Measurements from ENCODE around the gene POLR3GL. TPM values are rescaled to one million over a fixed set of nuclear protein-coding genes. Genes with fewer than 3 reads are reported as not detected.
"Not testable (repeated sequence)": the region's sequence is repeated elsewhere in the genome, so short reads cannot be mapped to it uniquely, and the experiment has no call there.

POLR3GL gene
- total RNA-seq, 1 donor: 15.7 TPM

DNA sequence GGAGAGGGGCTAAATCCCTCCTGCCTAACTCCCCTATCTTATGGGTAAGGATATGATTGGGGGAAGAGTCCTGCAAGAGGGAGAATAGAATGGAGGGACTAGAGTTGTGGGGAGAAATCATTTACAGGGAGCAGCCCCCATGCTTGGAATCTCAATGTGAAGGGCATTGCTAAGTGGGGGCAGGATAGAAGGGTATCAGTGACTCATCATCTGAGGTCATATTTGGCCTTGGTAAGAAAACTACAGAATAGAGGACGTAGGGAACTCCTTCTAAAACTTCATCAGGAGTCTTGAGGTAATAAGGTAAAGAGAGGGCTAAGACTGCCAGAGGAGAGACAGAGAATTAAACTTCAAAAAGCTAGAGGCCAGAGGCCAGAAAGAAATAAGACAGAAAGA lies 56.6 kb downstream of the POLR3GL start:
- TF ChIP-seq, protein P1, sequence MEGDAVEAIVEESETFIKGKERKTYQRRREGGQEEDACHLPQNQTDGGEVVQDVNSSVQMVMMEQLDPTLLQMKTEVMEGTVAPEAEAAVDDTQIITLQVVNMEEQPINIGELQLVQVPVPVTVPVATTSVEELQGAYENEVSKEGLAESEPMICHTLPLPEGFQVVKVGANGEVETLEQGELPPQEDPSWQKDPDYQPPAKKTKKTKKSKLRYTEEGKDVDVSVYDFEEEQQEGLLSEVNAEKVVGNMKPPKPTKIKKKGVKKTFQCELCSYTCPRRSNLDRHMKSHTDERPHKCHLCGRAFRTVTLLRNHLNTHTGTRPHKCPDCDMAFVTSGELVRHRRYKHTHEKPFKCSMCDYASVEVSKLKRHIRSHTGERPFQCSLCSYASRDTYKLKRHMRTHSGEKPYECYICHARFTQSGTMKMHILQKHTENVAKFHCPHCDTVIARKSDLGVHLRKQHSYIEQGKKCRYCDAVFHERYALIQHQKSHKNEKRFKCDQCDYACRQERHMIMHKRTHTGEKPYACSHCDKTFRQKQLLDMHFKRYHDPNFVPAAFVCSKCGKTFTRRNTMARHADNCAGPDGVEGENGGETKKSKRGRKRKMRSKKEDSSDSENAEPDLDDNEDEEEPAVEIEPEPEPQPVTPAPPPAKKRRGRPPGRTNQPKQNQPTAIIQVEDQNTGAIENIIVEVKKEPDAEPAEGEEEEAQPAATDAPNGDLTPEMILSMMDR (IDR thresholded peaks at IDR 0.05; ENCODE audit: insufficient read depth, low read length): no peak
- no peak for DNase-seq (ENCODE audit: low read depth)
- H3K4me3 ChIP-seq (ENCODE audit: low read depth, low read length): no peak overlapping the region

DNA sequence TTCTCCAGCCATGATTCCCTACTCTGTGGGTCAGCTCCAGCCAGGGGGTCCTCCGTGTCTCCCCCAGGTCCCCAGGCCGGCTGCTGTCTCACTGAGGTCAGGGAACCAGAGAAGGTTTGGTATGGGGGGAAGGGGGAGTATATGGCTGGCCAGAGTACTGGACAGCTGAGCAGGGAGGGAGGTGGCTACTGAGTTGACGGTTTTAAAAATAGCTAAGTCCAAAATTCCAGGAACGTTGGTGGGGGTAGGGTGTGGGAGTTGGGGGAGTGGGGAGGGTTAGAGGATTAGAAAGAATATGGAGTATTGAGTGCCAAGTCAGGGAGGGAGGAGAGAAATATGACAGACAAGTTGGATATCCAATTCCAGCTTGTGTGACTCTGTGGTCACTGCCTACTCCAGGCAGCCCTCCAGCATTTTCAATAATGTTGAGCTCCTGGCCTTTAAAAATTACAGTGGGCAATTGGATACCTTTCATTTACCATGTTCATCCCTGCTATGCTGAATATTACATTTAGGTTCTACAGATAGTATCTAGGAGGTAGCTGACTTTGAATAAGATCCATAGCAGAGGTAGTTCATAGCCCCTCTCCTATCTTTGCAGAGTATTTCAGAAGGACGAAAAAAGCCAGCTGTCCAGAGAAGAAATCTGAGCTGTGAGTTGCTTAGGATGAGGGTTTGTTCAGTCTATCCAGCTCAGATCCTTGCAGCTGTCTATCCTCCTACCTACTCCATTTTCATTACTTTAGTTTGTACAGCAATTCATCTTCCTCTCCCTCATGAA lies 57.3 kb downstream of the POLR3GL start, which contains the start of gene HJV:
TSS of gene HJV (minus strand) at position 114 of the 781 bp plus-strand sequence. CDS start 1,504 bp downstream, outside the sequence.
- TF ChIP-seq, protein P1 (IDR thresholded peaks at IDR 0.05; ENCODE audit: insufficient read depth, low read length): no peak
- no peak within 1 kb of the TSS for H3K4me3 ChIP-seq (ENCODE audit: low read depth, low read length)
- DNase-seq (ENCODE audit: low read depth): no peak

DNA sequence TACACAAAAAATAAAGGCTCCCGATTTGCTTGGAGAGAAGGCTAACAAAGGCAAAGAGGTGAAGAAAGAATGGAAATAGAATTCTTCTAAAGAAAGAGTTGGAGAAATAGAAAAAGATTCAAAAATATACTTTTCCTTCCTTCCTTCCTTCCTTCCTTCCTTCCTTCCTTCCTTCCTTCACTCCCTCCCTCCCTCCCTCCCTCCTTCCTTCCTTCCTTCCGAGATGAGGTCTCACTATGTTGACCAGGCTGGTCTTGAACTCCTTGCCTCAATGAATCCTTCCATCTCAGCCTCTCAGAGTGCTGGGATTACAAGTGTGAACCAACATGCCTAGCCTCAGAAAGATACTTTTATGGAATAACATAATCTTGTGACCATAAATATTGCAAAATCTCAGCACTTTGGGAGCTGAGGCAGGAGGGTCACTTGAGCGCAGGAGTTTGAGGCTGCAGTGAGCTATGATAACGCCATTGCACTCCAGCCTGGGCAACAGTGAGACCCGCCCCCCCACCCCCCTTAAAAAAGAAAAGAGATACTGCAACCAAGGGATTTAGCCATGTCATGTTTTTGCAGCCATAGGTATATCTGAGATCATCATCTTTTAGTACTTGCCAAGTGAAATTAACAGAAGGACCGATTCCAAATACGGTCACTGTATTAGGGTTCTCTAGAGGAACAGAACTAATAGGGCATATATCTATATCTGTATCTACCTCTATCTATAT lies 58.1 kb downstream of the POLR3GL start:
- DNase-seq (ENCODE audit: low read depth): no peak
- TF ChIP-seq, protein P1 (IDR thresholded peaks at IDR 0.05; ENCODE audit: insufficient read depth, low read length): no peak
- no peak overlapping the region for H3K4me3 ChIP-seq (ENCODE audit: low read depth, low read length)

DNA sequence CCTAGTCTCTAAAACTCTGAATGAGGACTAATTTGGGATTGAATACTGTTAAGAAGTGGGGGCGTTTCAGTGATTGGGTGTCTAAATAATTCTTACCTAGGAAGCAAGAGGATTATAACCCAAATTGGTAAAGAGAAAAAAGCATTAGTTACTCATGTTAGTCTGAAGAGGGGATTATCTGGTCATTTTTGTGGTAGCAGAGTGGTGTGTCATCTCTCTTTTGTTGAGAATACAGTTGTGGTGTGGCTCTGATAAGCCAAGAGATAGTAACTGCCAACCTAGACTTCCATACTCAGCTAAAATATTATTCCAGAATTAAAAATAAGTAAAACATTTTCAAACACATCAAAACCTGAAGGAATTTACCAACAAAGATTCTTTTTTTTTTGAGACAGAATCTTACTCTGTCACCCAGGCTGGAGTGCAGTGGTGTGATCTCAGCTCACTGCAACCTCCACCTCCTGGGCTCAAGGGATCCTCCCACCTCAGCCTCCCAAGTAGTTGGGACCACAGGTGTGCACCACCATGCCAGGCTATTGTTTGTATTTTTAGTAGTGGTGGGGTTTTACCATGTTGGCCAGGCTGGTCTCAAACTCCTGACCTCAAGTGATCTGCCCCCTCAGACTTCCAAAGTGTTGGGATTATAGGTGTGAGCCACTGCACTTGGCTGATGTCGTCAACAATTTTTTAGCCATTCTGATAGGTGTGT lies 61.5 kb downstream of the POLR3GL start:
- DNase-seq (ENCODE audit: low read depth); H3K4me3 ChIP-seq (ENCODE audit: low read depth, low read length): not testable (repeated sequence)

DNA sequence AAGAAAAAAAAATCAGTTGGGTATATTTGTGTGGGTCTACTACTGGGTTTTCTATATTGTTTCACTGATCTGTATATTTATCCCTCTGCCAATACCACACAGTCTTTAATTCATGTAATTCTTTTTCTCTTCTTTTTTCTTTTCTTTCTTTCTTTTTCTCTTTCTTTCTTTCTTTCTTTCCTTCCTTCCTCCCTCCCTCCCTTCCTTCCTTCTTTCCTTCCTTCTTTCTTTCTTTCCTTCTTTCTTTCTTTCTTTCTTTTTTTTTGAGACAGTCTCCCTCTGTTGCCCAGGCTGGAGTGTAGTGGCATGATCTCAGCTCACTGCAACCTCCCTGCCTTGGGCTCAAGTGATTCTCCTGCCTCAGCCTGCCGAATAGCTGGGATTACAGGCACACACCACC lies 62.2 kb downstream of the POLR3GL start:
- not testable (repeated sequence) for H3K4me3 ChIP-seq (ENCODE audit: low read depth, low read length); DNase-seq (ENCODE audit: low read depth)

Other genes with a start within 250 kb of the POLR3GL start
- not detected in 2 replicates for gene CD160, start 245.2 kb upstream of the POLR3GL start, total RNA-seq (ENCODE audit: low replicate concordance)
- 17.3 and 33.5 TPM in 2 replicates for gene RNF115, start 140.6 kb upstream of the POLR3GL start, total RNA-seq (ENCODE audit: low replicate concordance)
- gene POLR3C, start 140.5 kb upstream of the POLR3GL start, total RNA-seq (ENCODE audit: low replicate concordance): 58.6 and 163 TPM in 2 replicates
- gene NUDT17, start 119.1 kb upstream of the POLR3GL start, total RNA-seq (ENCODE audit: low replicate concordance): 5.2 and 8.3 TPM in 2 replicates
- 6.4 and 24.6 TPM in 2 replicates for gene PIAS3, start 105.6 kb upstream of the POLR3GL start, total RNA-seq (ENCODE audit: low replicate concordance)
- 3.2 and 3.9 TPM in 2 replicates for gene ANKRD35, start 78.8 kb upstream of the POLR3GL start, total RNA-seq (ENCODE audit: low replicate concordance)
- gene ITGA10, start 54.6 kb upstream of the POLR3GL start, total RNA-seq (ENCODE audit: low replicate concordance): 2.0 and 28.3 TPM in 2 replicates
- gene PEX11B, start 46.0 kb upstream of the POLR3GL start, total RNA-seq (ENCODE audit: low replicate concordance): 26.8 and 33.4 TPM in 2 replicates
- gene RBM8A, start 37.2 kb upstream of the POLR3GL start, total RNA-seq (ENCODE audit: low replicate concordance): 111 and 583 TPM in 2 replicates
- gene LIX1L, start 6.7 kb upstream of the POLR3GL start, total RNA-seq (ENCODE audit: low replicate concordance): 50.8 and 73.3 TPM in 2 replicates
- gene ANKRD34A, start 115 bp upstream of the POLR3GL start, total RNA-seq (ENCODE audit: low replicate concordance): 0.65 and 0.99 TPM in 2 replicates
- gene TXNIP, start 31.9 kb downstream of the POLR3GL start, total RNA-seq (ENCODE audit: low replicate concordance): 73.0 and 257 TPM in 2 replicates
- not detected in 2 replicates for gene HJV, start 57.0 kb downstream of the POLR3GL start, total RNA-seq (ENCODE audit: low replicate concordance)
- gene NBPF10, start 180.1 kb downstream of the POLR3GL start, total RNA-seq (ENCODE audit: low replicate concordance): 1.1 and 3.7 TPM in 2 replicates

Data from fibroblast of the aortic adventitia (primary cell).